B cell (primary cell): ENCODE measurements around the gene TSPAN18. TPM values are rescaled to one million over a fixed set of nuclear protein-coding genes. Genes with fewer than 3 reads are reported as not detected.

ENCODE experiments used
- ATAC-seq: fragments of 200-7000 bp; cut with Tn5 transposase; one replicate; pipeline ENCODE4 v1.10.0; 2021; ENCODE audit warnings: low read depth, mild to moderate bottlenecking, moderate number of reproducible peaks, moderate library complexity
- CTCF ChIA-PET: fragments of 350-600 bp; sonication (Branson Sonifier 250); formaldehyde crosslinking; loops from one replicate; lab custom pipeline; 2021; ENCODE audit warnings: antibody characterized with exemption, inconsistent platforms; lab: Charles Lee
- POLR2A ChIA-PET: fragments of 350-600 bp; sonication (Branson Sonifier 250); formaldehyde crosslinking; loops from one replicate; lab custom pipeline; 2021; ENCODE audit warnings: antibody characterized with exemption; lab: Charles Lee
- DNase-seq: peaks from one replicate; pipeline ENCODE4 v3.0.0; 2013
- H2AFZ ChIP-seq: 2 replicates; pipeline ENCODE4 v1.6.1; 2012; ENCODE audit warnings: mild to moderate bottlenecking, low read depth, low read length; ENCODE audit not compliant: insufficient read depth, poor library complexity, severe bottlenecking
- H3K27ac ChIP-seq, 2 donors: 1 replicate in 1 of 2; 2 replicates in 1 of 2; pipeline ENCODE4 v1.5.1; 2012 to 2013; ENCODE audit warnings: low read length in 2 of 2, mild to moderate bottlenecking in 2 of 2, moderate library complexity in 1 of 2
- H3K27me3 ChIP-seq, 4 experiments: fragments of 200-600 bp in 1 of 4; sonication (generic) in 1 of 4; replicated peaks in 1 of 4; 1 replicate in 2 of 4; 2 replicates in 2 of 4; pipeline versions ENCODE4 v1.6.1 to v1.7.0; 2013 to 2016; ENCODE audit warnings: low read length in 3 of 4, mild to moderate bottlenecking in 2 of 4, mixed read lengths in 1 of 4, moderate library complexity in 1 of 4; ENCODE audit not compliant: insufficient read depth in 4 of 4, control insufficient read depth in 3 of 4; ENCODE audit errors: control extremely low read depth in 1 of 4
- H3K36me3 ChIP-seq, 2 experiments: replicated peaks in 1 of 2; 1 replicate in 1 of 2; 2 replicates in 1 of 2; pipeline versions ENCODE4 v1.6.1 to v1.7.1; 2013; ENCODE audit warnings: low read length in 1 of 2; ENCODE audit not compliant: insufficient read depth in 2 of 2, control insufficient read depth in 1 of 2; ENCODE audit errors: control extremely low read depth in 1 of 2, extremely low read depth in 1 of 2
- H3K4me1 ChIP-seq, 2 donors: fragments of 200-600 bp in 1 of 2; sonication (generic) in 1 of 2; 1 replicate in 1 of 2; 2 replicates in 1 of 2; pipeline versions ENCODE4 v1.5.1 to v1.6.1; 2013 to 2017; ENCODE audit warnings: low read length in 2 of 2; ENCODE audit not compliant: control insufficient read depth in 2 of 2, insufficient read depth in 2 of 2
- H3K4me2 ChIP-seq: replicated peaks from 2 replicates; pipeline ENCODE3; 2012; ENCODE audit warnings: mild to moderate bottlenecking, low read depth, low read length; ENCODE audit not compliant: poor library complexity, severe bottlenecking
- H3K4me3 ChIP-seq, 5 experiments: fragments of 200-600 bp in 1 of 5; sonication (generic) in 1 of 5; 1 replicate in 3 of 5; 2 replicates in 2 of 5; pipeline versions ENCODE4 v1.5.1 to v1.7.0; 2011 to 2016; ENCODE audit warnings: low read length in 4 of 5, mild to moderate bottlenecking in 4 of 5, low read depth in 2 of 5, control low read depth in 1 of 5, moderate library complexity in 1 of 5; ENCODE audit not compliant: insufficient read depth in 1 of 5; ENCODE audit errors: control extremely low read depth in 1 of 5, extremely low read depth in 1 of 5
- H3K79me2 ChIP-seq: fragments of 200-600 bp; sonication (generic); one replicate; pipeline ENCODE4 v1.6.0; 2016; ENCODE audit warnings: low read length; ENCODE audit not compliant: control insufficient read depth, insufficient read depth
- H3K9ac ChIP-seq: fragments of 200-600 bp; sonication (generic); 2 replicates; pipeline ENCODE4 v1.6.1; 2017; ENCODE audit warnings: mild to moderate bottlenecking, low read length, moderate library complexity
- H3K9me3 ChIP-seq, 3 donors: one replicate each; pipeline versions ENCODE4 v1.6.1 to v1.7.1; 2013; ENCODE audit warnings: low read length in 2 of 3; ENCODE audit not compliant: control insufficient read depth in 2 of 3, insufficient read depth in 1 of 3; ENCODE audit errors: control extremely low read depth in 1 of 3
- H4K20me1 ChIP-seq: 2 replicates; pipeline ENCODE4 v1.6.0; 2012; ENCODE audit warnings: mild to moderate bottlenecking, low read length; ENCODE audit not compliant: insufficient read depth, control insufficient read depth, poor library complexity, severe bottlenecking
- H3K27ac Mint-ChIP-seq: one replicate; pipeline ENCODE4 v1.8.0; 2021; ENCODE audit warnings: mixed read lengths
- H3K27me3 Mint-ChIP-seq: one replicate; pipeline ENCODE4 v1.8.0; 2021; ENCODE audit warnings: mixed read lengths
- H3K4me1 Mint-ChIP-seq: one replicate; pipeline ENCODE4 v1.8.0; 2021; ENCODE audit warnings: mixed read lengths
- H3K4me3 Mint-ChIP-seq: one replicate; pipeline ENCODE4 v1.8.0; 2021; ENCODE audit warnings: mixed read lengths
- H3K9me3 Mint-ChIP-seq: one replicate; pipeline ENCODE4 v1.8.0; 2022; ENCODE audit warnings: mixed read lengths; ENCODE audit not compliant: insufficient read depth
- WGBS: methylation state at CpG from one replicate; pipeline ENCODE4 v1.1.5; 2013; ENCODE audit warnings: missing lambda C conversion rate; ENCODE audit not compliant: insufficient coverage; 5-methylcytosine and 5-hydroxymethylcytosine counted together
- intact Hi-C: fragments of 100-400 bp; cut with micrococcal nuclease; formaldehyde crosslinking; loops from one replicate; pipeline ENCODE4 v1.10.0; 2022
- polyA plus RNA-seq: library from polyadenylated mRNA; depleted of rRNA; stranded (reverse); fragments of >200 nt; gene quantifications from 2 replicates; pipeline ENCODE4 v1.2.3, GENCODE V29; 2012
- total RNA-seq, 2 donors: library from RNA; stranded (reverse); fragments of 120-200 nt in 1 of 2; gene quantifications; 1 replicate in 1 of 2; 2 replicates in 1 of 2; pipeline versions ENCODE4 v1.2.3 to v1.2.4, GENCODE V29; 2013 to 2022
- TF ChIP-seq, protein P1 (sequence below): fragments of 200-600 bp; IDR thresholded peaks from one replicate; pipeline ENCODE4 v1.8.0; 2022; ENCODE audit warnings: antibody characterized with exemption, mild to moderate bottlenecking

Gene TSPAN18
- total and polyA plus RNA-seq, 2 donors (not counting 1 experiment from before 2014, with no cell fraction given) = 0.75 to 2.0 TPM

DNA sequence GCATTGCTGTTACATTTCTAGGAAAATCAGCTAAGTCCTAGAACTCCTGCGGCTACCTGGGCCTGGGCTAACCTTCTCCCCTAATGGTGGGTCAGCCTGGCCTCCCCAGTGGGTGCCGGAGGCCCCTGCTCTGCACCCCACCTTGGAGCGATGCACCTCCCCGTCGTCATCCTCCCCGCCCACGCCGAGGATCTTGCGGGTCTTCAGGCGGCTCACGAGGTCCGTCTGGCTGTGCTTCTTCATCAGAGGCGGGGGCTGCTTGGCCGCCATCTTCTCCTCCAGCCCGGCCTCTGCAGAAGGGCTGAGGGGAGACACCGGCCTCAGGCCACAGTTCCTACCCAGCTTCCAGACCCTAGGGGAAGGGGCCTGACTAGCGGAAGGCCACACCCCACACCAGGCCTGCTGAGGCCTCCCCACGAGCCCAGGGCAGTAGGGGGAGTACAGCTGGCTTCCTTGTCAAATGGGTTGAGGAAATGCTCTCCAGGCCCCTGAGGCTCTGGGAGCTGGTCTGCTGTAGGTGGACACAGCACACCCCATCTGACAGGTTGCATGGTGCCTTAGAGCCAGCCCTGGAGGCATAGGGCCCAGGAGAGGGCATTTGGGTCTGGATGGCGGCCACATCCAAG lies 211.4 kb downstream of the TSPAN18 start:
- peaks cover 45% of the 10 kb centered on the region for H3K4me1 Mint-ChIP-seq
- no peak for ATAC-seq
- POLR2A ChIA-PET = interaction anchor here (0.6 to 3.2 kb wide), 5 partner anchors 8 to 165 kb away, joined by 3 to 28 read pairs (median 3); no protein-coding TSS in a partner anchor

More for the DNA sequence above, 211.4 kb downstream of the TSPAN18 start:
- CTCF ChIA-PET = interaction anchor here (0.7 to 17.1 kb wide), 11 partner anchors 9 to 395 kb away, joined by 3 to 1701 read pairs (median 16); no protein-coding TSS in a partner anchor
- Histone ChIP-seq H3K4me3 (no peak overlapping the region), H3K36me3 (peaks cover 5 to 40% of the 10 kb centered on the region in 2 experiments), H3K9me3 (no peaks in the 10 kb centered on the region), H3K27ac (no peak overlapping the region), H4K20me1 (peaks cover 37% of the 10 kb centered on the region), H3K4me2 (no peak overlapping the region), H3K9ac (no peak overlapping the region), H3K27me3 (no peaks in the 10 kb centered on the region), H2AFZ (no peak overlapping the region), H3K4me1 (peaks cover 31 to 51% of the 10 kb centered on the region in 2 donors), H3K79me2 (peaks cover 56% of the 10 kb centered on the region)
- intact Hi-C loops = loop anchor here (5.0 kb wide), 1 partner anchor 354 kb away; no protein-coding TSS in a partner anchor
- Mint-ChIP-seq H3K9me3 (no peaks in the 10 kb centered on the region), H3K27me3 (no peaks in the 10 kb centered on the region), H3K27ac (no peak overlapping the region), H3K4me3 (no peak overlapping the region)
- 95% methylated on average over 16 of the region's 19 CpGs for WGBS
- no peak for DNase-seq
- TF ChIP-seq, protein P1, sequence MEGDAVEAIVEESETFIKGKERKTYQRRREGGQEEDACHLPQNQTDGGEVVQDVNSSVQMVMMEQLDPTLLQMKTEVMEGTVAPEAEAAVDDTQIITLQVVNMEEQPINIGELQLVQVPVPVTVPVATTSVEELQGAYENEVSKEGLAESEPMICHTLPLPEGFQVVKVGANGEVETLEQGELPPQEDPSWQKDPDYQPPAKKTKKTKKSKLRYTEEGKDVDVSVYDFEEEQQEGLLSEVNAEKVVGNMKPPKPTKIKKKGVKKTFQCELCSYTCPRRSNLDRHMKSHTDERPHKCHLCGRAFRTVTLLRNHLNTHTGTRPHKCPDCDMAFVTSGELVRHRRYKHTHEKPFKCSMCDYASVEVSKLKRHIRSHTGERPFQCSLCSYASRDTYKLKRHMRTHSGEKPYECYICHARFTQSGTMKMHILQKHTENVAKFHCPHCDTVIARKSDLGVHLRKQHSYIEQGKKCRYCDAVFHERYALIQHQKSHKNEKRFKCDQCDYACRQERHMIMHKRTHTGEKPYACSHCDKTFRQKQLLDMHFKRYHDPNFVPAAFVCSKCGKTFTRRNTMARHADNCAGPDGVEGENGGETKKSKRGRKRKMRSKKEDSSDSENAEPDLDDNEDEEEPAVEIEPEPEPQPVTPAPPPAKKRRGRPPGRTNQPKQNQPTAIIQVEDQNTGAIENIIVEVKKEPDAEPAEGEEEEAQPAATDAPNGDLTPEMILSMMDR = no peak
